Measurements from ENCODE around the gene UBXN11.
"Not testable (repeated sequence)": the region's sequence is repeated elsewhere in the genome, so short reads cannot be mapped to it uniquely, and the experiment has no call there.

UBXN11 gene

DNA sequence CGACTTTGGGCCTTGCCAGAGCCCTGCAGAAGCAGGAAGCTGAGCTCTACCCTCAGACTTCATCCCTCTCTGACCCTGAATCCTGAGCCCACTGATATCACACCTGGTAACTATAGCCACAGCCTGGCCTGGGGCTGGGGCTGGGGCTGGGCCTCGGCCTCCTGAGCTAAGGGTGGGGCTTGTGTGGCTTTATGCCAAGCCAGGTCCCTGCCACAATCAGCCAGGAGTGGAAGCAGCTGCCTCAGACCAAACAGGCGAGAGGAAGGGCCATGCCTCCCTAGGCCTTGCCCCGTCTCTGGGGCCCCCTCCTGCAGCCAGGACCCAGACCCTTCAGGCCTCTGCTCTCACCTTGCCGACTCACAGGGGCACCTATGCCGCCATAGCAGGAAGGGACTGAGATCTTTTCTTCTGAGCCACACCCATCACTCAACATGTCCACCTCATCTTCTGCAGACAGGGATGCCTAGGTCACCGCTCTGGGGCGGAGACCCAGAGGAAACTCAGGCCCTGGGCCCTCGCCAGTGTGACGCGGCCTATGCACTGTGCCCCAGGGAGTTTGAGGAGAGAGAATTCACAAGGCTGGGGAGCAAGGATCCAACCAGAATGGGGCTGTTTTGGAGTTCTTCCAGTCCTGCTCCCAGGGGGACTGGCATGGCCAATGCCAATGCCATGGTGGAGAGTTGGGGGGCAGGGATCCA lies 5.7 kb downstream of the UBXN11 start:
- DNase-seq = no peak

DNA sequence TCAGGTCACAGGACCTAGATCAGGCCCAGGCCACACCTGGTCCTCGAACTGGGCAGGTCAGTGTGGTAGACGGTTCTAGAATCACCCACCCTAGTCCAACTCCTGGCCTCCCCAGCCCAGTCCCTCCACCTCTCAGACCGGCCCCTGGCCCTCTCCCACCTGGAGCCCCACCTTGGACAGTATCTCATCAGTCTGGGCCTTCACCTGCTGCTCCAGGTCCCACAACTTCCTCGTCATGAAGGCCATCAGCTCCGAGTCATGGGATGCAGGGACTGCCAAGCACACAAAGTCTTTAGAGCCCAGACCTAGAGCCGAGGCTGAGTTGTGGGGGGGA lies 8.7 kb downstream of the UBXN11 start:
- no peak for DNase-seq

DNA sequence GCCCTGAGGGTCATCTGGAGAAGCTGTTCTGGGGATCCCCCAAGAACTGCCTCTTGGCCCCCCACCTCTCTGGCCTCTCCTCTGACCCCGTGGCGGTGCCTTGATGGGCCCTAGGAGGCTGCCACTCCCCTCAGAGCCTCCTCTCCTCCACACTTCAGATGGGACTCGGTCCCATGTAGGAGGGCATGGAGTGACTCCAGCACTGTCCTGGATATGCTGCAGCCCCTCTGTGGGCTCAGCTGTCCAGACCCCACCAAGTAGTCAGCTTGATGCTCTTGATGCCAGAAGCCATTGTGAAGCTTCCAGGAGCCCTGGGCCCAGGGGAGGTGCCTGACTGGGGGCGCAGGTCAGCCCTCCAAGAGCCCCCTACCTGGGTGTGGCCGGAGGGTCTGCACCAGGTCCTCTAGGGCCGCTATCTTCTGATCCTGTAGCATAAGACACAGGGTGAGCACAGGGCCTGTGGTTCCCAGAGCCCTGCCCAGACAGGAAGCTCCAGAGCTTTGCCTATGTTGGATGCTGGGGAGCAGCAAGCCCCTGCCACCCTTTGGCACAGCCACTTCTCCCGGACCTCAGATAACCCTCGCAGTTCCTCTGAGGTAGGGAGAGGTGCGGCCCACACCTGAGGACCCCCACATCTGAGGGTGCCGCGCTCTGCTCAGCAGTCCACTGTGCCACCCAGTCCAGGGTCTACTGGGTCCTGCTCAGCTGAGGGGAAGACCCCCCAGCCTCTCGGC lies 9.2 kb downstream of the UBXN11 start:
- DNase-seq = no peak

DNA sequence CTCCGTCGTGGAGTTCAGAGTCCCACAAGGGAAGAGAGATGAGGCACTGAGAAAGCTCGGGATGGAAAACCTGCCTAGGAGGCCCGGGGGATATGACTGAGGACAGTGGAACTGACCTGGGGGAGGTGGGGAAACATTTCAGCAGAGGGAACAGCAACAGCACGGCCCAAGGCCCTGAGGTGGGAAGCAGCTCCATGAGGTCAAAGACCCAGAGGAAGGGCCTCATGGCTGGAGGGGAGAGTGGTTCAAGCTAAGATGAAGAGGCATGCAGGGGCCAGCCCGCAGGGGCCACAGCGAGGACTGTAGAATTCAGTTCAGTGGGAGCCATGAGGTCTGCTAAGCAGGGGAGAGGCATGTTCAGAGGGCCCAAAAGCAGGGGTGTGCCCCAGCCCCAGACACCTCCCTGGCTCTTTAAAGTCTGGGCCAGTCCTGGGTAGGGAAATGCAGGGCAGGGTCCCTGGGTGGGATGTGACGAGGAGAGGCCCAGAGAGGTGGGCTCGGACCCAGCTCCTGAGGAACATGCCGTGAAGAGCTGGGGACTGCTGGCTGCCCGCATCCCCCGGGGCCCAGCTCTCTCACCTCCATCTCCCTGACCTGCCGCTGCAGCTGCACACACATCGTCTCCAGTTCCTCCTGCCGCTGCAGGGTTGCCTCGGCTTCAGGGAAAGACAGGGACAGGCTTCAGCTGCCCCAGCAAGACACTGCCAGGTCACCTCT lies 9.9 kb downstream of the UBXN11 start:
- DNase-seq = no peak

DNA sequence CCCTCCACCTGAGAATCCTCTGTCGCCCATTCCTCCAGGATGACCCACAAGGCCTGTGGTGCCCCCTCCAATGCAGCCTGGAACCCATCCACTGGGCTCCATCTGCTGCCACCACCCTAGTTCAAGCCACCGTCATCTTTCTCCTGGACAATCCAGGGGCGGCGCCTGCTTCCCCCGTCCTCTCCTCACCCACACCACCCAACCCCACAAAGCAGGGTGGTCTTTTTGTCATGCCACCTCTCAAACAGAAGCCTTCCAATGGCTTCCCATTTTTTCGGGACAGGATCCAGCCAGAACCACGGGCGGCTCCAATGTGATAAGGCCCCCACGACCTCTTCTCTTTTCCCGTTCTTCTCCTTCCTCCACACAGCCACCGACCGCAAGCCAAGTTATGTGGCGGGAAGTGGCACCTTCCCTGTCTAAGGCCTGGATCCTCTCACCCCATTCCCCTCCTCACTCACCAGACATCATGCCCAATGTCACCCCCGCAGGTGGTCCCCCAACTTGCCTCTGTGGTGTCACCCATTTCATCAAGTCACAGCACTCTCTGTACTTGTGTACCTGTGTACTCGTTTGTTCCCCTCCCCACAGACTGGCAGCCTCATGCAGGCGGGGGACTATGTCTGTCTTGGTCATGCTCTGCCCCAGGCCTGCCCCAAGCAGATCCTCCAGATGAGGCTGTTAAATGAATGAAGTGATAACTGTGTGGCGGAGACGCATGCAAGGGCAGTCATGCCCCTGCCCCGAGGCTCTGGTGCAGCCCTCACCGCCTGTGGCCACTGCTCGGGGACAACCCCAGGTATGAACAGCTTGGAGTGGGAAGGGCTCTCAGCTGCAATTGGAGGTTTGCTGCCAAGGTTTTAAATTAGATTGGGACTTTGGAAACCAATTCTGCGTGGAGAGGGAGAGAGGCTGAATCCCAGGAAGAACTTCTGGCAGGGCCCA lies 11.0 kb downstream of the UBXN11 start:
- DNase-seq = no peak

DNA sequence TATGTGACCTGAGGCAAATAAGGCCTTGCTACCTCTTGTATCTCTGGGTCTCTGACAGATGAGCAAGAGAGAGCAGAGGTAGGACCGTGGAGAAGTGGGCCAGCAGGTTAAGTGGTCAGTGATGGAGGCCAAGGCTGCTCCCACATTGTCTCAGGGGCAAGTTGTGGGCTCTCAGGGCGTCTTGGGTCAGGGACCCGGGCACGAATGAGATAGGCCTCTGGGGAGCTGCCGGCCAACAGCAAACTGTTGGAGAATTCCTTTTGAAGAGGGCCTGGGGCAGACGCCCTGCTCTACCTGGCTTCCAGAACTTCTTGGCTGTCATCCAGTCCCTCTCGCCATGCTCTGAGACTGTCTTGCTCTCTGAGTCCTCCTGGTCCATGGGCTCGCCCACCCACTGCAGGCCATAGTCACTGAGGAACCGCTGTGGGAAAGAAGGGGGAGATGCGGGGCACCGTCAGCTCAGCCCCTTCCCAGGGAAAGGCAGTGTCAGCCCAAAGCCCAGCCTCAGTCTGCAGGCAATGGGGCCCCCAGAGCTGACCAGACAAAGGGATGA lies 12.4 kb downstream of the UBXN11 start:
- no peak for DNase-seq

DNA sequence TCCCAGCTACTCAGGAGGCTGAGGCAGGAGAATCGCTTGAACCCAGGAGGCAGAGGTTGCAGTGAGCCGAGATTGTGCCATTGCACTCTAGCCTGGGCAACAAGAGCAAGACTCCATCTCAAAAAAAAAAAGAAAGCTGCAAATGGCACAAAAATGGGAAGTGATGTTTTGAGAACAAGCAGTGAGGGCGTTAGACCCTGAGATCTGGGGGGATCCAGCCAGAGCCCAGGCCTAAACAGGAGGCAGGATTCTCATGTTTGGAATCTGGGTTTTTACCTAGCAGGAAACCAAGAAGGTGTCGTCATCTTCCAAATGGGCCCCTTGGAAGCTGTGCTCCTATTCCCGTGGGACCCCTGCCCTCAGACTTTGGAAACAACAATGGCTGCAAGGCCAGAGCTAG lies 13.7 kb downstream of the UBXN11 start:
- not testable (repeated sequence) for DNase-seq

DNA sequence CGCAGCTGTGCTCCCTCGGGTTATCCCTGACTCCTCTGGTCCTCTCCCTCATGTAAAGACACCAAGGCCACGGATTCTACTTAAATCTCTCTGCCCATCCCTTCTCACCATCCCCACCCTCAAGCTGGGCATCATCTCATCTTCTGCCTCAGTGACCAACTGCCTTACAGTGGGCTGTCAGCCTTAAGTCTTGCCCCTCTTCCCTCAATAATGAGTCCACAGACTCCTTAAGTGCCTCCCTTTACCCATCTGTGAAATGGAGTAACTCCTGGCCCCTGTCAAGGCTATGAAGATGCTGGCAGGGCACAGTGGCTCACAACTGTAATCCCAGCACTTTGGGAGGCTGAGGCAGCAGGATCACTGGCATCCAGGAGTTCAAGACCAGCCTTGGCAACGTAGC lies 14.5 kb downstream of the UBXN11 start:
- DNase-seq = no peak

DNA sequence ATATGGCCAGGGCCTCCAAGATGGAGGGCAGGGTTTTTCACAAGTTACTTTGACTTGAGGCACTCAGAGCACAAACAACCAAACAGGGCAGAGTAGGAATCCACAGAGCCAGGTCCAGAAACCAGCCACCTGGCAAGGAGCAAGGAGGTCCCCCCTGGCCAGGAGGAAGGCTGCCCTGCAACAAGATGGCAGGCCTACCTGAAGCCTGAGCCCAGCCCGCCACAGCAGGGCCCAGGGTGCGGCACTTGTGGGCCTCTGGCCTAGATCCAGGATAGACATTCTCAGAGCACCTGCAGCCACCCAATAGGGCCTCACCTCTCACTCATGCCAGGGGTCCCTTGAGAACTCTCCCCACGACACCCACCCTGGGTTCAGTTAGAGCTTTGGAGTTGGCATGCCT lies 15.0 kb downstream of the UBXN11 start:
- DNase-seq = no peak

DNA sequence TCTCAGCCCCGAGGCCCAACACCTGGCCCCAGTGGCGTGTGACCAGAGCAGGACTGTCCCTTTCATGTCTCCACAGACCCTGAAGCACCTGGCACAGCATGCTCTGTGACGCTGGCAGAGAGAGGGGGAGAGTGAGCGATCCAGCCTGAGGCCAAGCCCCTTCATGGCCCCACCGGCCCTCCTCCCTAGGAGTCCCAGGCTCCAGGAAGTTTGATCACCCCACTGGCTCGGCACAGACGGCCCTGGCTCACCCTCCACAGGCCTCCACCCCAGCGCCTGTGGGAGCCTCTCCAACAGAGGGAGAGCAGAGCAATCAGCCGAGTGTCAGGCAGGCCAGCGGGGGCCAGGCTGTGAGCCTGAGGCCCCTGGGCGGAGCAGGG lies 15.6 kb downstream of the UBXN11 start:
- DNase-seq = no peak

DNA sequence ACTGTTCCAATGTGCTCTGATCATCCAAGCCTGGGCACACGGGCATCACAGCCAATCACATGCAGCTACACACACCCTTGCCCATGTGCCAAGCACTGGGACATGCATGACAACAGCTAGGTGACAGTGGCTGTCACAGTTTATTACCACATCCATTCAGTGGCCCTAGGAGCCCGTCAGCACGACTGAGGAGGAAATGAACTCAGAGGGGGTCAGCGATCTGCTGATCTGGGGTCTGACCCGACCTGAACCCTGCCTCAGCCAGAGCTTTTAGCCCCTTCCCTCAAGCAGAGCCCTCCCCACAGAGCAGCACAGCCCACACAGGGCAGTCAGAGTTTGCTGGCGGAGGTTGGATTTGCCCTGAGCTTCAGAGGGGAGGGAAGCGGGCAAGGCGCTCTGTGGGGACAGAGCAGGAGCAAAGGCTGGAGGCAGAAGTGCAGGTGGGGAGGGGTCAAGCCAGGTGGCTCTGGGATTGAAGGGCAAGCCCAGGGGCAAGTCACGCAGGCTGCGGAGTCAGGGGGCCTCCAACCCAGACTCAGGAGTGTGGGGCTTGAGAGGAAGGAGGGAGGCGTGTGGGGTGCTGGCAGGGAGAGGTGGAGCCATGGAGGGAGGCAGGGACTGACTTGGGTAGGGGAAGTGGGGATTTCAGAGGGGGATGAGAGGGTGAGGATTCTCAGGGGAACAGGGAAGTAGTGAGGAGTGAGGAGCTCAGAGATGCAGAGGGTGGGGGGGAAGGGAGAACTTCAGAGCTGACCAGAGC lies 16.1 kb downstream of the UBXN11 start:
- no peak for DNase-seq

DNA sequence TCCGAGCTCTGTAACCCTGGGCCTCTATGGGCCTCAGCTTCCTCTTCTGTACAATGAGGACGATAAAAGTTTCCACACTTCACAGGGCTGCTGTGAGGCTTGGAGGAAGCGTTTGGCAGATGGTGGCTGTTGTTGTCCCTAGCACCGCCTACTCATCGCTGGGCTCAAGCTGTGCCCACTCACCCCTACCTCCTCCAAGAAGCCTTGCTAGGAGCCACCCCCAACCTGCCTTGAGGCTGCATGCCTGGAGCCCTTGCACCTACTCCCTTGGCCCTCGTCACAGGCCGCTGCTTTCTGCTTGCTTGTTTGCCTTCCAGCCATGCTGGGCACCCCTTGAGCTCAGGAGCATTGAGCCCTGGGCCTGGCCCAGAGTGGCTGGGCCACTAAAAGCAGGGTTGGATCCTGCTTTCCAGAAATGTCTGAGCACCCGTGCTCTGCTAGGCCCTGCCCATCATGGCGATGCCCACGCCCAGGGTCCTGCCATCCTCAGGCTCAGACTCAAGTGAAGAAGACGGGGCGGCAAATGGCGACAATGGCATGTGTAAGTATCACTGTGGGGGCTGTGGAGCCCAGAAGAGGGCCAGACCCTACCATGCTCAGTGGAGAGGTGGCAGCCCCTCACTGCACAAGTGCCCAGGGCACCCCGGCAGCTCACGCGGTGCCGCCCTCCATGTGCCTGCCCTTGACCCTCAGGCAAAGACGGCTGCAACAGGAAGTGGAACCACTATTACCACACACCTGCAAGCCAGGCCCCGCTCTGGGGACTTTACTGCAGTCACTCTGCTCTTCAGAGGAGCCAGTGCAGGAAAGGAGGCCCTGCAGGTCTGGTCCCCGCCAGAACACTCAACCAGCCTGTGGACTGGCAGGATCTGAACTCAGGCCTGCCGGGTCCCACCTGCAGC lies 17.0 kb downstream of the UBXN11 start:
- peak; percentile 72 for DNase-seq

DNA sequence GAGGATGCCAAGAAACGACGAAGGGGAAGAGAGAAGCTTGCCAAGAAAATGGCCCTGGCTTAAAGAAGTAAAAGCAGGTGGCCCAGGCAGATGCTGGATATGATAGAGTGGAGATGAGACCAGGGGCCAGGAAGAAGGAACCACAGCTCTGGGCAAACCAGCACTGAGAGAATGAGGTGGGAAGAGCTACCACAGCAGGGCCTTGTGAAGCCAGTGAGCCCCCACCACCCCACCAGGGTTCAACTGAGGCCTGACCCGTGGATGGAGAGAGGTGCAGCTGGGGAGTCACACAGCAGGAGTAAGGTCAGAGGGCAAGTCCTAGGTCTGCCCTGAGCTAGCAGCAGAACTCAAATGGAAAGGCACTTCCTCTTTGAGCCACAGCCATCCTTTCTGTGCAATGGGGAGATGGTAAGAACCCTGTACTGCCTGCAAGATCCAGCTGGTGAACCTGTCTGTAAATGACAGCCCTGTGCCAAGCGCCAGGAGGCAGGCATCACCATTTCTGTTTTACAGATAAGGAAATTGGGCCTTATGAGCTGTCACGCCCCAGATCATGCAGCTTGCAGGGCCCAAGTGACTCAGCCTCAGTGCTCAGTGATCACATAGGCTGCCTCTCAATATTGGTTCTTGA lies 18.0 kb downstream of the UBXN11 start:
- peak; percentile 88 for DNase-seq

DNA sequence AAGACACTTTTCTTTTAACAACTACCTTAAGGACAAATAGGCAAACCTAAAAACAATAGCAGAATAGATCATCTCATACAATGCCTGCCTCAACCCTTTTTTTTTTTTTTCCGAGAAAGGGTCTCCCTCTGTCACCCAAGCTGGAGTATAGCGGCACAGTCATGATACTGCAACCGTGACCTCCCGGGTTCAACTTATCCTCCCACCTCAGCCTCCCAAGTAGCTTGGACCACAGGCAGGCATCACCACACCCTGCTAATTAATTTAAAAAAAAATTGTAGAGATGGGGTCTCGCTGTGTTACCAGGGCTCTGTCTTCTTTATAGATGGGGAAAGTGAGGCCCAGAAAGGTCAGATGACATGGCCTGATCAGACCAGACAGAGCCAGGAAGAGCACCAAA lies 18.6 kb downstream of the UBXN11 start:
- no peak for DNase-seq

DNA sequence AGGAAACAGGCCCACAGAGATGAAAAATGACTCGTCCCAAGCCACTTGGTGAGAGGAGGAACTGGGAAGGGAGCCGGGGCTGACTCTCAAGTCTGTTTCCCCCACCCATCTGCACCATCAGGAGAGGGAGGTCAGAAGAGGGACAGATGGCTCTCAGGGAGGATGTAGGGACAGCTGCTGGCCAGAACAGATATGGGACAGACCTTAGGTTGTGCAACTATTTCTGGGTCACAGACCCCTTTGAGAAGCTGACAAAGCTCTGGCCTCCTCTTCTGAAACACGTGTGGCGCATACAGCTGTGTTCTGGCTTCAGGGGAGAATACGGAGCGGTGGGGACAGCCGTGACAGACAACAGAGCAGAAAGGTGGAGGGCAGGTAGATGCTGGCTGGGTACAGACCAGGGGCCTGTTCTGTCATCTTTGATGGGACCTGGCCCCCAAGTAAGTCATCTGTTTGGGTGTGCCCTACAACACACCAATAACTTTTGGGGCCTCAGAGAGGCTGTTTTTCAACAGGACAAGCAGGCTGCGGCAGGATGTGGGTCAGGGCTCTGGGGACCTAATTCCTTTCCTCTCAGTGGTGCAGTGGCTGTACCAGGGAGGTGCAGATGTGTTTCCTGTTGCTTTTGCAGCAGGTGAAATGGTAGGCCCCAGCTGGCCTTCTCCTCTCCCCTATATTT lies 19.3 kb downstream of the UBXN11 start:
- DNase-seq = peak; percentile 85

DNA sequence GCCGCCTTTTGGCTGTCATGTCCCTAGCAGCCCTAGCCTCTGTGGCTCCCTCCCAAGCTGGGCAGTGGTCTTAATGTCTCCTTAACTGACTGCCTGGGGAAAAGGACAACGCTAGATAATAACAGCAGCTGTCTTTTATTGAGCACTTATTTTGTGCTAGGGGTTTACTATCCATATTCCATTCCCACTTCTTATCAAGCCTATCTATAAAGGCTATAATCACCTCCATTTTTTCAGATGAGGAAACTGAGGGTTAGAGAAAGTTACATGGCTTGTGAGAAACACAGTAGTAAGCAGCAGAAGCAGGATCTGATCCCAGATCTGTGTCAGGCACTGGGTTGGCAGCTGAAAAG lies 20.4 kb downstream of the UBXN11 start:
- DNase-seq = no peak

DNA sequence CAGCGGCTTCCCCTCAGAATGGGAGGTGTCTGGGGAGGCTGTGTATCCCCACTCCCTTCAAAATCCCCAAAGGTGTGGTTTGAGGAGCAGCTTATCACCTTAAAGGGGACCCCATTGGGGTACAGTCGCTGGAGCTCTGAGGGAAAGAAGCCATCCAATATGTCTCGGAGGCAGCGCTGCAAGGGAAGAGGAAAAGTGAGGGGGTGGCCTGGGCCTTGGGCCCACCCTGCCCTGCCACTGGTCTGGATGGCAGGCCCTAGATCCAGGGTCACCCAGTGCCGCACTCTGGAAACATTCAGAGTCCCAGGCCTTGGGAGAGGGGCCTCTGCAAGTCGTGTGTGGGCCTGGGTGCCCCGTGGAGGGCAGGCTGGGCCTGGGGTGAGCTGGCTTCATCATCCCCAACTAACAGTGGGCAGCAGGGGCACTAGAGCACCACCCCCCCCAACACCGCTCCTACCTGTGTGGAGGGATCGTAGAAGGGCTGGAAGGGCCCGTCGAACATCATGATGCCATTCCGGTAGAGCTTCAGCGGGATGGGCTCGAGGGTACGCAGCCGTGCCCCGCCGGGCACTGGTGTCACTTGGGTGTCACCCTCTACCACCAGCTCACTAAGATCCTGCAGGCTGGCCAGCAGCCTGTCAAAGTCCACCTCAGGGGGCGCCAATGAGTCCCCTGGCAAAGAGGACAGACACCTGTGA lies 20.9 kb downstream of the UBXN11 start:
- peak; percentile 81 for DNase-seq

DNA sequence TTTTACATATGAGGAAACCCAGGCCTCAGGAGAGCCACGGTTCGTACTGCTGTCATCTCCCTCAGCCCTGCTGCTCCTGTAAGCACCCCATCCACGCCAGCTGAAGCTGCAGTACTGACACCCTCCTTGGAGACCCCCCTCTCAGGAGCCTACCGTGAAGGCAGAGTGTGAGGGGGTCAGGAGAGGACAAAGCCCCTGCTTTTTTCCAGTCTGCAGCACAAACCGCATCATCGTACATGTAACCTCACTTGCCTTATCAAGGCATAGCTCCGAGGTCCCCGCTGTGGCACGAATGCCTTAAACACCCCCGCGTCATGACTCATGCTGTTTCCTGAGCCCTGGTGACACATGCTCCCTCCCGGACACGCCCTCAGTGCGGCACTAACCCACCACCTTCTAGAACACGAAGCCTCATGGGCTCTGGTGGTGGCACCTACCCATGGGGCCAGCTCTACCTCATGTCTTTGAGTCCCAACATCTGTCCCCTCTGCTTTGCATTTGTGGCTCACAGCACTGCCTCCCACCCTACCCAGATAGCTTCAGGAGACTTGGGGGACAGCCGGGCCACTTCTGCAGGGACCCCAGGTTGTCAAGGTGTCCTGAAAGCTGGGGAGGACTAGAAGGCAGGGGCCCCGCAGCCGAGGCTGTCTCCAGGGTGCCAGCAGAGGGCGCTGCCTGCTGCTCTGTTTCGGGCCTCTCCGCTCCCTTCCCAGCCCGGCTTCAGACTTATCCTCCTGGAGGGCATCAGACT lies 21.7 kb downstream of the UBXN11 start:
- DNase-seq = peak; percentile 98
